GM19463 (cell line): Measurements from ENCODE around the gene PMP22.

Experiments
- ATAC-seq: cut with Tn5 transposase; IDR thresholded peaks from one replicate; pipeline ENCODE4 v1.9.1; 2021; ENCODE audit warnings: mild to moderate bottlenecking, moderate library complexity; ENCODE audit not compliant: unreplicated experiment

Gene PMP22

GRCh38 chr17:15265131-15265530 is at the start of gene PMP22:
PMP22 (minus strand) TSS chr17:15265326; CDS start chr17:15260727, 4,599 bp downstream.
- ATAC-seq, result no peak

DNA sequence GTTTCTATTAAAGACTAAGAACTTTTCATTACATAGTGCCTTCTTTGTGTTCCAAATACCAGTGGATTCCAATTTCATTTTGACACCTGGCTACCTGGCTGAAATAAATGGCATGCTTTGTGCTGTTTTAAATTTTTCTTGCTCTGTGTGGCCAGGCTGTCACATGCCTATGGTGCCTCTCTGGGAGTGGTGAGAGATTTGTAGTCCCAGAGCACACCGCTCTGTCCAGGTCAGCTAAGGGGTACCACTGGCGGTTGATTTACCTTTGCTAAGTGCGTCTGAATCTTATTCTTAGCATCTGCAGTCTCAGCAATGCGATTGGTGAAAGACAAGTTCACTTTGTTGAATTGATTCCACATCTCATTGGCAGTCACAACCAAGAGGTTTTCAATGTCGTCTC is 46.9 kb upstream of the PMP22 start:
- no peak for ATAC-seq

- no peak for ATAC-seq
These were observed 44.7 kb upstream of the PMP22 start for GRCh38 chr17:15309793-15310192.

DNA sequence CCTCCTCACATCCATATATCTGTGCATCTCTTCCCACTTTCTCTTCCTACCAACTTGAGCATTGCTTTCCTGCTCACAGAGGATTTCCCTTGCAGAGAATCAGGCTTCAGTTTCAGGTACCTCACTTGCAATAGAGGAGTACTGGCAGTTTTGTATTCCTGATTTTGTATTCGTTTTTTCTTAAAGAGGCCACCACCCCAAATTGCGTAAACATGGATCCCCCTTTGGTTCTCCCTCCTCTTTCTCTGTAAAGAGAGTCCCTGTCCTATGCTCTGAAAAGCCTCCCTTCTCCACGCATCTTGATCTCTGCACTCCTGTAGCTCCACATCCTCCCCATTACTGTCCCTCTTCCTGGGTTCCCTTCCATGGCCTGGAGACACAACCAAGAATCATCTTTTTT is 44.1 kb upstream of the PMP22 start:
- no peak for ATAC-seq

- no peak for ATAC-seq
These were observed 43.6 kb upstream of the PMP22 start for GRCh38 chr17:15308758-15309157.

DNA sequence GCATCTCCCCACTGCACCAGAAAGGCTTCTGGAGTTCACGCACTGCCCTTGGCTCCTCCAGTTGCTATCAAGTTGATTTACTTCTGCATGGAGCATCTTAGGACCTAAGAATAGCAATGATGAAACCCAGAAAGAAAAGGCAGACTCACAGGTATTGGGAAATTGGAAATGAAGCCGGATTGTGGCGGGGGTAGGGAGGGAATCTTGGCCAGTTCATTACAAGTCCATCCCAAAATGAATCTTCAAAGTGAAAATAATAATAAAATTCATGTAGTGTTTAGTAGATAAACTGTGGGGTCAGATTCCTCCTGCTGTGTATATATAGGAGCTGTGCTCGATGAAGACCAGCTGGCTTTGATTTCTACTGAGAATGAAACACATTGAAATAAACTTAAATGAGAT is 42.6 kb upstream of the PMP22 start:
- no peak for ATAC-seq

DNA sequence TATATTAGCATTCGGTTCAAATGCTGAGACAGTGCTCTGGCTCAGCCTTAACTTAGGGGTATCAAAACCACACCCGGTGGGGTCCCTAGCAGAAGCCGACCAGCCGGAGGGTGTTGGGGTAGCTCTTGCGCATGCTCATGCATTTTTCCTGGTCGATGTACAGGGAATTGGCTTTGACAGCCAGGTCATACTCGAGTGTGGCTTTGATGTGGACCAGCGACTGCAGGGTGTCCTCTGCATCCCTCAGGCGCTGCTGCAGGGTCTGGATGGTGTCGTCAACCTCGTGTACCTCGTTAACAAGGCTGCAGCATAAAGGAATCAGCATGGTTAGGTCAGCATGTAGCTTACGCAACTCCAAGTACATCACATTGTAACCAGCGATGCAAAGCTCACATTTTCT is 38.7 kb upstream of the PMP22 start:
- no peak for ATAC-seq

- no peak for ATAC-seq
These were observed 38.1 kb upstream of the PMP22 start for GRCh38 chr17:15303268-15303667.

- ATAC-seq, result no peak
These were observed 36.7 kb upstream of the PMP22 start for GRCh38 chr17:15301845-15302244.

DNA sequence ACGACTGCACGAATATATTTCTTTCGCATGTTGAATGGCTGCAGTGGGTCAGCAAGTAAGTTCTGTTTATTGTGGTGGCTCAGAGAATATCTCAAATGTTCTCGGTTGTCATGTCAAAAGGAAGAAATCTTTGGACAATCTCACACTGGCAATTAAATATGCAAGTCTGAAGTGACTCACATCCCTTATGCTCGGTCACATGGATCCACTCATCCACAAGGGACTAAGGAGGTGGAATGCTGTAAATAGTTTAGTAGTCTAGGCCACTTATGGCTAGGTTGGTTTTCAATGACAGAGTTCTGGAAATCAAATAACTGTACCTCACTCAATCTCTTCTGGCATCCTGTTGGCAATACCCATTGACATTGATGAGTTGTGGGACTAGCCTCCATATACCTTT is 33.0 kb upstream of the PMP22 start:
- ATAC-seq, result no peak

- ATAC-seq, result no peak
These were observed 28.4 kb upstream of the PMP22 start for GRCh38 chr17:15293558-15293957.

GRCh38 chr17:15291674-15292361 is 26.7 kb upstream of the PMP22 start:
- no peak for ATAC-seq

- ATAC-seq, result no peak
These were observed 25.5 kb upstream of the PMP22 start for GRCh38 chr17:15290605-15291004.

- ATAC-seq, result no peak
These were observed 24.4 kb upstream of the PMP22 start for GRCh38 chr17:15289285-15290183.

DNA sequence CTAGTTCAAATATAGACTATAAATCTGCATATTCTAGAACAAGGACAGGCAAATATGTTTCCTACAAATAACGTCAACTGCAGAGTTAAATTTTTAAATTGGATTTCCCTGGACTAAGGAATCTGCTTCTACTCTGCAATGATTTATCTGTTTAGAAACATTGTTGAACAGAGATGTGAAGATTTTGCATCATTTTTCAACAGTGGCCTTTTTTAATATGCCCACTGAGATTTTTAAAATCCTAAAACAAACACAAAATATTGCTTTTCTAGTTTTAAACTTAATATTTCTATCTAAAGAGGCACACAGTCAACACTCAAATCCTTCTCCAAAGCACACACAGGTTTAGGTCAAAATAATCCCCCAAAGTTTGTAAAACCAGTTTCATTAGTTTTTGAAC is 23.7 kb upstream of the PMP22 start:
- no peak for ATAC-seq

DNA sequence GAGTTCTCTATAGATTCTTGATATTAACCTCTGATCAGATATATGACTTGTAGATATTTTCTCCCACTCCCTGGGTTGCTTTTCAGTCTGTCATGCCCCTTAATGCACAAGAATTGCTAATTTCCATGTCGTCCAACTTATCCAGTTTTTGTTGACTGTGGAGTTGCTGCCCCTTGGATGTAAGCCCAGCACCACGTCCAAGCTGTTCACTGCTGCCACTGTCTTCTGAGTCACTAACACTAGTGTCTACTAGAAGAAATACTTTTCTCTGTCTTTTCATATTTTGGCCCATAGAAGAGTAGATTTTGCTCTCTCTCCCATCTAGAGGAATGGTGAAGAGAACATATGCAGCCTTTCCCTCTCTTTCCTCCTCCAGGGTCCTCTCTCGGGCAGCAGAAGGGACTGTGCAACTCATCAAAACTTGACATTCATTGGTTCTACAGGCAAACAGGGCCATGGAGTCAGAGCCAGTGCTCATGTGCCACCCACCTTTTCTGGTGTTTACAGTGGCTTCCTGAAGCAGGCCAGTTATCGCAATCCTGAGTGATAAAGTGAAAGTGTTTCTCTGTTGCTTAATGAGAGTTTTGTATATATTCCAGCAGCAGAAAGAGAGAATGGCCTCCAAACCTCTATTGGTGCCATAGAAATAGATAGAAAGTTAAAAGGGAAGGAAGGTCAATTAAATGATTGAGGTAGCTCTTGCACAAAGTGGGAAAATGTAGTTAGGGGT is 22.6 kb upstream of the PMP22 start:
- no peak for ATAC-seq

DNA sequence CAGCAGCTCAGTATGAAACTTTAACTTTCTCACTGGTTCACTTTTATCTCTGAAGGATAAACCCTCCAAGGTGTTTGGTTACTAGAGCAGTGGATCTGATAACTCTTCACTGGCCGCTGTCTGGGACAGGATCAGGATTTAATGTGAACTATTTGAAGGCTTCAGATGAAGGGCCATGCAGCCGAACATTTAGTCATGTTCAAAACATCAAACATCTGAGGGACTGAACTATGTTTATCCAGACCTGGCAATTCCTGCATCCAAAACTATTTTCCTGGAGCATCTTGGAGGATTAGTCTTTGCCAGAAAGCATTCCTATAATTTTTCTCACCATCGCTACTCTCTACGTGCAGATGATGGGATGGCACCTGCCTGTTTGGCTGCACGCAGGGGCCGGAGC is 20.3 kb upstream of the PMP22 start:
- no peak for ATAC-seq

GRCh38 chr17:15284537-15284936 is 19.4 kb upstream of the PMP22 start:
- ATAC-seq, result no peak

GRCh38 chr17:15284107-15284506 is 19.0 kb upstream of the PMP22 start:
- ATAC-seq, result no peak

- ATAC-seq, result no peak
These were observed 16.8 kb upstream of the PMP22 start for GRCh38 chr17:15281909-15282308.

DNA sequence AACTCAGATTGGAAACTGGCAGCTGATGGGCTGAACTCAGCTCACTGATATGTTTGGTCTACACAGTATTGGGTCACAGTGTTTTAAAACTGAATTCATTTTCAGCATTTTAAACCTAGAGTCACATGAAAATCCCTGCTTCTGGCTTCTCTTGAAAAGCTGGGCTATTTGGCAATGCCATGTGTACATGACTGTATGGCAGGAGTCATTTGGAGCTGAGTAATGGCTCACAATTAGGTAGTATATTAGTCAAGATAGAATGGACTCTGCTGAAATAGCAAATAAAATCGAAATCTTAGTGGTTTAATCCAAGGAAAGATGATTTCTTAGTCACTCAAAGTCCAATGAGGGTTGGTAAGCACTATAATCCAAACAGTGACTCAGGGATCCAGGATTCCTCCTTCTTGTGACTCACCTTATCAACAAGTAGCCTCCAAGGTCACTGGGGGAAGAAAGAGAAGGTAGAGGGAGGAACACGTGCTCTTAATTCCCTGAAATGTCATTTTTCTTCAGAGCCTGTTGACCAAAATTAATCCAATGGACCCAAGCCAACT is 13.9 kb upstream of the PMP22 start:
- ATAC-seq, result no peak
